Astrocyte (in vitro differentiated cells and primary cell): ENCODE measurements around the gene GPR26. TPM values are rescaled to one million over a fixed set of nuclear protein-coding genes. Genes with fewer than 3 reads are reported as not detected.

ENCODE experiments used
- DNase-seq: peaks from one replicate; pipeline ENCODE4 v3.0.0-alpha.2; 2010; ENCODE audit warnings: low read depth
- FAIRE-seq: peaks from 2 replicates; lab custom pipeline; 2011; peaks lifted over from hg19 to GRCh38; lab: Jason Lieb, UNC
- H2AFZ ChIP-seq: 2 replicates; pipeline ENCODE4 v1.6.0; 2012; ENCODE audit warnings: low read depth, low read length, inconsistent platforms
- H3K27ac ChIP-seq: 2 replicates; pipeline ENCODE4 v1.5.1; 2011; ENCODE audit warnings: low read depth, low read length, inconsistent platforms
- H3K27me3 ChIP-seq: 2 replicates; pipeline ENCODE4 v1.6.0; 2011; ENCODE audit warnings: low read length, inconsistent platforms; ENCODE audit not compliant: insufficient read depth
- H3K36me3 ChIP-seq: 2 replicates; pipeline ENCODE4 v1.5.1; 2011; ENCODE audit warnings: low read length, inconsistent platforms; ENCODE audit not compliant: insufficient read depth
- H3K4me1 ChIP-seq: 2 replicates; pipeline ENCODE4 v1.5.1; 2011; ENCODE audit warnings: low read length, inconsistent platforms; ENCODE audit not compliant: insufficient read depth
- H3K4me2 ChIP-seq: 2 replicates; pipeline ENCODE4 v1.6.0; 2012; ENCODE audit warnings: low read length, inconsistent platforms
- H3K4me3 ChIP-seq: 2 replicates; pipeline ENCODE4 v1.5.1; 2011; ENCODE audit warnings: low read depth, mild to moderate bottlenecking, low read length, inconsistent platforms; ENCODE audit not compliant: insufficient read depth
- H3K79me2 ChIP-seq: 2 replicates; pipeline ENCODE4 v1.6.0; 2012; ENCODE audit warnings: mild to moderate bottlenecking, low read length, inconsistent platforms; ENCODE audit not compliant: insufficient read depth
- H3K9ac ChIP-seq: 2 replicates; pipeline ENCODE4 v1.6.0; 2012; ENCODE audit warnings: mild to moderate bottlenecking, low read length, inconsistent platforms
- H3K9me3 ChIP-seq: 2 replicates; pipeline ENCODE4 v1.5.1; 2012; ENCODE audit warnings: low read depth, mild to moderate bottlenecking, low read length, inconsistent platforms; ENCODE audit not compliant: insufficient read depth
- H4K20me1 ChIP-seq: 2 replicates; pipeline ENCODE4 v1.6.0; 2012; ENCODE audit warnings: low read length, inconsistent platforms; ENCODE audit not compliant: insufficient read depth
- H3K27ac Mint-ChIP-seq: one replicate; pipeline ENCODE4 v1.8.0; 2021; ENCODE audit warnings: mild to moderate bottlenecking, mixed read lengths; ENCODE audit not compliant: unreplicated experiment
- H3K27me3 Mint-ChIP-seq: one replicate; pipeline ENCODE4 v1.8.0; 2021; ENCODE audit warnings: low read depth, mixed read lengths; ENCODE audit not compliant: unreplicated experiment
- H3K36me3 Mint-ChIP-seq: one replicate; pipeline ENCODE4 v1.8.0; 2021; ENCODE audit warnings: low read depth, mixed read lengths; ENCODE audit not compliant: unreplicated experiment
- H3K4me1 Mint-ChIP-seq: one replicate; pipeline ENCODE4 v1.8.0; 2021; ENCODE audit warnings: low read depth, mixed read lengths; ENCODE audit not compliant: unreplicated experiment
- H3K4me3 Mint-ChIP-seq: one replicate; pipeline ENCODE4 v1.8.0; 2021; ENCODE audit warnings: mild to moderate bottlenecking, moderate library complexity, mixed read lengths; ENCODE audit not compliant: unreplicated experiment
- H3K9me3 Mint-ChIP-seq: one replicate; pipeline ENCODE4 v1.8.0; 2021; ENCODE audit warnings: mild to moderate bottlenecking, mixed read lengths; ENCODE audit not compliant: unreplicated experiment
- EZH2 ChIP-seq: IDR thresholded peaks from 2 replicates; pipeline ENCODE4 v1.6.1; 2012; ENCODE audit warnings: mild to moderate bottlenecking, low read length, inconsistent platforms; ENCODE audit not compliant: insufficient read depth
- total RNA-seq: library from RNA; stranded (reverse); gene quantifications from 2 replicates; pipeline ENCODE4 v1.2.1, GENCODE V29; 2021
- TF ChIP-seq, protein P1 (sequence below): IDR thresholded peaks from 2 replicates; pipeline ENCODE4 v1.5.1; 2011; ENCODE audit warnings: low read depth, mild to moderate bottlenecking, inconsistent platforms, low read length, moderate library complexity; ENCODE audit not compliant: insufficient read depth

GPR26 gene
- total RNA-seq, 1 donor from 2014 or later: 0.09 TPM

DNA sequence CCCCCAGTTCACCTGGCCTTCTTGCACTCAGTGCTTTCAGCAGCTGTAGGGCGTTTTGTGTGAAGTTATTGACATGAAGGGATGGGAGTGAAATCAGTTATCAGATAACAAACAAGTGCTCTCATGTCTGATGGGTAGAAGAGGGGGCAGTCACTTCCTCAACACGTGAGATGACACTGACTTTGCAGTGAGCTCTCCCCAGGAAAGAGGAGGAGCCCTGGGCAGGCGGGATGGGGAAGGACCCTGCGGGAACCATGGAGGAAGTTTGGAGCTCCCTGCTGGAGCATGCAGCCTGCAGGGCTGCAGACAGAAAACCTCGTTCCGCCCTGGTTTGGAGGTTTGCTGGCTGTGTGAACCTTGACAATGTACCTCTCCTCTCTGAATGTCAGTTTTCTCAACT lies 38.7 kb downstream of the GPR26 start:
- no peak overlapping the region for H3K4me3 ChIP-seq
- no peaks in the 10 kb centered on the region for H3K36me3 ChIP-seq
- peaks cover 11% of the 10 kb centered on the region for H3K9me3 ChIP-seq
- FAIRE-seq (no peak), DNase-seq (no peak)
- H3K4me2 ChIP-seq: no peak overlapping the region
- H3K79me2 ChIP-seq: no peaks in the 10 kb centered on the region
- no peak for TF ChIP-seq EZH2
- TF ChIP-seq, protein P1, sequence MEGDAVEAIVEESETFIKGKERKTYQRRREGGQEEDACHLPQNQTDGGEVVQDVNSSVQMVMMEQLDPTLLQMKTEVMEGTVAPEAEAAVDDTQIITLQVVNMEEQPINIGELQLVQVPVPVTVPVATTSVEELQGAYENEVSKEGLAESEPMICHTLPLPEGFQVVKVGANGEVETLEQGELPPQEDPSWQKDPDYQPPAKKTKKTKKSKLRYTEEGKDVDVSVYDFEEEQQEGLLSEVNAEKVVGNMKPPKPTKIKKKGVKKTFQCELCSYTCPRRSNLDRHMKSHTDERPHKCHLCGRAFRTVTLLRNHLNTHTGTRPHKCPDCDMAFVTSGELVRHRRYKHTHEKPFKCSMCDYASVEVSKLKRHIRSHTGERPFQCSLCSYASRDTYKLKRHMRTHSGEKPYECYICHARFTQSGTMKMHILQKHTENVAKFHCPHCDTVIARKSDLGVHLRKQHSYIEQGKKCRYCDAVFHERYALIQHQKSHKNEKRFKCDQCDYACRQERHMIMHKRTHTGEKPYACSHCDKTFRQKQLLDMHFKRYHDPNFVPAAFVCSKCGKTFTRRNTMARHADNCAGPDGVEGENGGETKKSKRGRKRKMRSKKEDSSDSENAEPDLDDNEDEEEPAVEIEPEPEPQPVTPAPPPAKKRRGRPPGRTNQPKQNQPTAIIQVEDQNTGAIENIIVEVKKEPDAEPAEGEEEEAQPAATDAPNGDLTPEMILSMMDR: no peak
- Mint-ChIP-seq H3K27ac (no peak overlapping the region), H3K4me3 (no peak overlapping the region), H3K9me3 (peaks cover 5% of the 10 kb centered on the region), H3K4me1 (no peaks in the 10 kb centered on the region), H3K36me3 (no peaks in the 10 kb centered on the region), H3K27me3 (peaks cover 62% of the 10 kb centered on the region)
- H3K27me3 ChIP-seq: no peaks in the 10 kb centered on the region
- H3K27ac ChIP-seq: no peak overlapping the region
- no peak overlapping the region for H3K9ac ChIP-seq
- H4K20me1 ChIP-seq: no peaks in the 10 kb centered on the region
- H3K4me1 ChIP-seq: no peaks in the 10 kb centered on the region
- no peak overlapping the region for H2AFZ ChIP-seq

DNA sequence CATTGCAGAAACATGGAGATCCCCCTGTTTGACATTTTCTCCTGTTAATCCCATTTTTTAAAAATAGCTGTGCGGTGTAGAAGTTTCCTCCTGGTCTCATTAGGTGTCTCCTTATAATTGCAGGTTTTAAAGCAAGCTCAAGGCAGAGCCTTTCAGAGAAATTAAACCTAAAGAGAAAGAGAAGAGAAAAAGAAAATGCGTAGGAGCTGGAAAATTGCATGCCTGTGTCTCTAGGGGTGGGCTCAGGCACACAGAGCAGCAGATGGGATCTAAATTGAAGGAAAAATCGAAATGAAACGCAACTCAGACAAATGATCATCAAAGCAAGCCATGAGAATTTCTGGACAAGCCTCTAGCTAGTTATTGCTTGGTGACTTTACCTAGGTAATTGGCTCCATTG lies 40.1 kb downstream of the GPR26 start:
- H3K79me2 ChIP-seq: no peaks in the 10 kb centered on the region
- H3K4me2 ChIP-seq: no peak overlapping the region
- no peak for TF ChIP-seq EZH2
- TF ChIP-seq, protein P1: no peak
- H2AFZ ChIP-seq: no peak overlapping the region
- H3K4me1 ChIP-seq: no peaks in the 10 kb centered on the region
- no peak overlapping the region for H3K4me3 ChIP-seq
- Mint-ChIP-seq H3K4me3 (no peak overlapping the region), H3K36me3 (no peaks in the 10 kb centered on the region), H3K27me3 (peaks cover 65% of the 10 kb centered on the region), H3K4me1 (no peaks in the 10 kb centered on the region), H3K9me3 (peaks cover 5% of the 10 kb centered on the region), H3K27ac (no peak overlapping the region)
- H3K27ac ChIP-seq: no peak overlapping the region
- H3K9ac ChIP-seq: no peak overlapping the region
- H4K20me1 ChIP-seq: no peaks in the 10 kb centered on the region
- H3K27me3 ChIP-seq: no peaks in the 10 kb centered on the region
- DNase-seq: no peak
- H3K9me3 ChIP-seq: peaks cover 11% of the 10 kb centered on the region
- H3K36me3 ChIP-seq: no peaks in the 10 kb centered on the region
- no peak for FAIRE-seq

DNA sequence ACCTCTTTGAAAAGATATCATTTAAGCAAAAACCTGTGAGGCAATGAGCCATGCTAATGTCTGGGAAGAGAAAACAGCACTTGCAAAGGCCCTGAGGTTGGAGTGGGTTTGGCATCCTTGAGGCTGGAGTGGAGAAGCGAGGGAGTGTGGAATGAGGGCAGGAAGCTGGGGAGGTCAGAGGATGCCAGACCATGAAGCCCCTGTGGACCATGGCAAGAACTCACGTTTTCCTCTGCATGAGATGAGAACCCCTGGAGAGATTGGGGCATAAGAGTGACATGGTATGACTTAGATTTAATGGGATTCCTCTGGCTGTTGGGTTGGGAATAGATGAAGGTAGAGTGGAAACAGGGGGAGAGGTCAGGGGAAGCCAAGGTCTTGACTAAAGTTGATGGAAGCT lies 49.4 kb downstream of the GPR26 start:
- H3K9ac ChIP-seq: no peak overlapping the region
- no peaks in the 10 kb centered on the region for H3K4me1 ChIP-seq
- H3K4me3 ChIP-seq: no peak overlapping the region
- H3K27ac Mint-ChIP-seq: no peak overlapping the region
- H3K9me3 ChIP-seq: peaks cover 4% of the 10 kb centered on the region
- no peak overlapping the region for H3K4me2 ChIP-seq
- DNase-seq (no peak), FAIRE-seq (no peak)
- H3K36me3 ChIP-seq: no peaks in the 10 kb centered on the region
- no peaks in the 10 kb centered on the region for H3K27me3 ChIP-seq
- H3K4me3 Mint-ChIP-seq: no peak overlapping the region
- H3K27ac ChIP-seq: no peak overlapping the region
- H3K36me3 Mint-ChIP-seq: no peaks in the 10 kb centered on the region
- peaks cover 36% of the 10 kb centered on the region for H3K27me3 Mint-ChIP-seq
- H3K9me3 Mint-ChIP-seq: peaks cover 17% of the 10 kb centered on the region
- H3K79me2 ChIP-seq: no peaks in the 10 kb centered on the region
- TF ChIP-seq EZH2: no peak
- TF ChIP-seq, protein P1: no peak
- H3K4me1 Mint-ChIP-seq: no peaks in the 10 kb centered on the region
- no peak overlapping the region for H2AFZ ChIP-seq
- H4K20me1 ChIP-seq: no peaks in the 10 kb centered on the region
